SW480 (cell line): ENCODE measurements around the gene GHDC.

ENCODE experiments used
- DNase-seq: peaks from one replicate; pipeline ENCODE4 v3.0.0-alpha.2; 2016; ENCODE audit warnings: low spot score

Gene GHDC

DNA sequence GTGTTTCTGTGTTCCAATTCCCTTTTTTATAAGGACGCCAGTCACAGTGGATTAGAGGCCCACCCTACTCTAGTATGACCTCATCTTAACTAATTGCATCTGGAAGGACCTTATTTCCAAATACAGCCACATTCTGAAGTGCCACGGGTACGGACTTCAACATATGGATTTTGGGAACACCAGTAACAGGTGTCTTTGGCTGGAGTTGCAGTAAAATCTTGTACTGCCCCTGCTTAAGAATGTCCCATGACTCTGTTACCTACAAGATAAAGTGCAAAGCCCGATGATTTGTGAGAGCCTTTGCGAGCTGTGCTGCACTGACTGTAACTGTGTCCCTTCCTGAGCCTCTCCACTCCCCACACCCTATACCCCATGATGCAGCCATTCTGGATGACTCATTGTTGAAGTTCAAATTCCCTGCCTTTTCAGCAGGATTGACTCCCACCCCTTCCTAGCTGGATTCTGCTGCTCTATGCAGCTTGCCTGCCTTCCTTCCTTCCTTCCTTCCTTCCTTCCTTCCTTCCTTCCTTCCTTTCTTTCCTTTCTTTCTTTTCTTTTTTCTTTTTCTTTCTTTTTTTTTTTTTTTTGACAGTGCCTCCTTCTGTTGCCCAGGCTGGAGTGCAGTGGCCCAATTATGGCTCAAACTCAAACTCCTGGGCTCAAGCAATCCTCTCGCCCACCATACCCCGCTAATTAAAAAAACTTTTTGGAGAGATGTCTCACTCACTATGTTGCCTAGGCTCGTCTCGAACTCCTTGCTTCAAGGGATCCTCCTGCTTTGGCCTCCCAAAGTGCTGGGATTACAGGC is 11.2 kb downstream of the GHDC start:
- peak; percentile 45 for DNase-seq

DNA sequence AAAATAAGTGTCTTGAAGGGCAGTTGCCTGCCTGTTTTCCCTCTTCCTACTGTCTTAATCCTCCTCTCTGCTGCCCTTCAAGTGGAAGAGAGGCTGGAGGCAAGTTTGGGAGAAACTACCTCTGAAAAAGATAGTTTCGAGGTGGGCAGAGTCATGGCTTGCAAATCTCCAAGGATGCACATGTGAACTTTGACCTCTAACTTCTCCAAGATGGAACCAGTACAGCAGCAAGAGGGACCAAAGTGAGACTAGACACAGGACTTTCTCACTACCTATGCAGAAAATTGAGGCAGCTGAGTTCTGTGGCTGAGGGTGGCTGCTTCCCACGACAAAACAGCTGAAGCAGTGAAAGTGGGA is 12.5 kb downstream of the GHDC start:
- no peak for DNase-seq

DNA sequence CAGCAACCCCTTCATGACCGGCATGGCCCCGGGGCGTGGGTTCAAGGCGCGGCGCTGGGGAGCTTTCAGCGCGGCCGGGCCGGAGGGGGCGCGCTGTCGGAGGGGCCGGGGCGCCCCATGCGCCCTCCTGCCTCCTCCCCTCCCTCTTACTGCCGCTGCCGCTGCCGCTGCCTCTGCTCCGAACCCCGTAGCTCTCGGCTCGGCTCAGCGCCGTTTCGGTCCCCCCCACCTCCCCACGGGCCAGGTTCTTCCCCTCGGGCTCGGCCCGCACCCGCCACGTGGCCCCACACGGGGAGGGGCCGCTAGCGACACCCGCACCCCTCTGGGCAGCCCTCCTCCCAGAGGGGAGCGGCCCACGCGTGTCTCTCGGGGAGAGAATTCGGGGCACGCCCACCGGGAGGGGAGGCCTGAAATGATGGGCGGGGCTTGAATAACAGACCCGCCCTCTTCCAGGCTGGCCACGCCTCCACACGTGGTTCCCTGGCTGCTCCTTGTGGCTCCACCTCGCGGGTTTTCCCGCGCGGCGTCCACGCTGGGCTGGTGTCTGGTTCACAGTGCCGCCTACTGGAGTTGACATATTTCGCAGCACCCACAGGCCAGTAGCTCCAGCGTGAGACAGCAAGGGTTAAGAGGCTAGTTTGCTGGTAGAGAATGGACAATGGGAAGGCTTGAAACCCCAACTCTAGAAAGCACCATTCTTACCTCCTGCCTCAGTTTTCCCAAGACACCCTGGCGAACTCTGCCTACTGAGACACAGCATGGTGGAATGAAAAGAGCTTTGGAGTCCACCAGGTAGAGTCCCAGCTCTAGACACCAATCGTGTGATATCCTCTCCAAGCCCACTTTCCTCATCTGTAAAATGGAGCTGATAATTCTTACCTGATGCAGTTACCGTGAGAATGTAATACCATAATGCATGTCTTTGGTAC is 13.1 kb downstream of the GHDC start, which contains the start of gene KCNH4:
KCNH4 (minus strand) TSS at position 221 of the 929 bp plus-strand sequence; CDS start at position 24, 197 bp downstream.
- peak; percentile 81 for DNase-seq

DNA sequence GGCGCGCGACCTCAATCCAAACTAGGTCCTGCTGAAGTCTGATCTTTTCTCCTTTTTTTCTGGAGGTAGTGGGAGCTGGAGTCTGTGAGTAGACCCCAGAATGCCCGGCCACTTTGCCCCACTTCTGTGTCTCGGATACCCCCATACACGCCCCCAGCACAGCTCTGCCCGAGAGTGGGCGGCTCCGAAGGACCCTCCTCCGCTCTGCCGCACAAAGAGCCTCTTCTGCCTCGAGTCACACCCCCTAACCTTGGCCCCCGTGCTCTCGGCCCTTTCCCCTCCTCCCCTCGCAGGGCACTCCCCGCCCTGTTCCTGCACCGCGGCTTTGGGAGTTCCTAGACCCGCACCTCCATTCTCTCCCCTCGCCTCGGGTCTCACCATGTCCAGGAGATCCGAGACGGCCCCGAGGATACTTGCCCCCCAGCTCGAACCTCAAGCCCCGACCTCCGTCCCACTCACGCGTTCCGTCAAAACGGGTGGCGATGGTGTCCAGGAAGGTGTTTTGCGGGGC is 13.8 kb downstream of the GHDC start:
- DNase-seq, result no peak

DNA sequence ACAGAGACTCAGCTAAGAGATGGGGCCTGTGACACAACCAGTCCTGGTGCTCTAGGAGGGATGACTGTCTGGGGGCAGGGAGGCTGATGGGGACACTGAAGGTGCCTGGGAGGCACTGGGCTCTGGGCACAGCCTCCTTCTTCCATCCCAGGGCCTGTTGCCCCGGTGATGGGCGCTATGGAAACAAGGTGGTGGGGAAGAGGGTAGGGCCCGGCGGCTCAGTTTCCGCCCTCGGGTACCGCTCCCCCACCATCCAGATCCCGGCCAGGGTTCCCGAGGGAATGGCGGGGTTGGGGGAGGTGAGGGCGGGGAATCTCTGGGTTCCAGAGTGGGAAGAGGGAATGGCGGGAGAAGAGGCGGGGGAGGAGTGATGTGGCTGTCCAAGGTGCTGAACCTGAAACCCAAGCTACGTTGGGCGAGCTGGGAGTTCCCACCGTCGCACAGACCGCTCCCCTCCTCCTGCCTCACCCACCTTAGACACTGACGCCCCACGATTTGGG is 14.3 kb downstream of the GHDC start:
- no peak for DNase-seq

DNA sequence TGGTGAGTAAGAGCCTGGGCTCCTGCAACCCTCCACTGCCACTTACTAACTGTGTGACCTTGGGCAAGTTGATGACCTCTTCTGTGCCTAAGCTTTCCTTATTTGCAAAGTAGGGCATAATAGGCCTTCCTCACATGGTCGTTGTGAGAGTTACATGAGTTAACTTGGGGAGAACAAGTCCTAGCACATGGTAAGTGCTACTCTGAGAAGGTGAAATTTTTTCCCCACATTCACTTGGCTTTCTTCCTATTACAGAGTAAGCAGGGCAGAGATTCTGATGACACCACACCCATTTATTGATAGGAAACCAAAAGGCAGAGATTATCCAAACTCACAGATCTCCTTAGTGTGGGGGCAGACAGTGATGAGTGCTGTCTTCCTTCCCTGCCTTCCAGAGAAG is 15.0 kb downstream of the GHDC start:
- DNase-seq, result no peak

DNA sequence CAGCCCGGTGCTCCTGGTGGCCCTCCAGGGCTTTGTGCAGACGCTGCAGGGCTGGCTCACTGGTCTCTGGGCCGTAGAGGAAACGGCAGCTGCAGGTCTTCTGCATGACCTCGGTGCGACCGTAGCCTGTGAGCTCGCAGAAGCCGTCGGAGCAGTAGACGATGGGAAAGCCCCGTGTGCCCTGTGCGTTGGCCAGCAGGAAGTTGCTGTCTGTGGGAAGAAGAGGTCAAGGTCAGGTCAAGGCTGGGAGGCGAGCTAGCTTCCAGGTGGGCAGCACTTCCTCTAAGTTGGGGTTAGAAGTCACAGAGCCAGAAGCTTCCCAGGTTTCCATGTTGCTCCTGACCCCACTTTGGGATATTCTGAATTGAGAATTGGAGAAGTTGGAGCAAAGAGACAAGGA is 15.5 kb downstream of the GHDC start:
- no peak for DNase-seq

DNA sequence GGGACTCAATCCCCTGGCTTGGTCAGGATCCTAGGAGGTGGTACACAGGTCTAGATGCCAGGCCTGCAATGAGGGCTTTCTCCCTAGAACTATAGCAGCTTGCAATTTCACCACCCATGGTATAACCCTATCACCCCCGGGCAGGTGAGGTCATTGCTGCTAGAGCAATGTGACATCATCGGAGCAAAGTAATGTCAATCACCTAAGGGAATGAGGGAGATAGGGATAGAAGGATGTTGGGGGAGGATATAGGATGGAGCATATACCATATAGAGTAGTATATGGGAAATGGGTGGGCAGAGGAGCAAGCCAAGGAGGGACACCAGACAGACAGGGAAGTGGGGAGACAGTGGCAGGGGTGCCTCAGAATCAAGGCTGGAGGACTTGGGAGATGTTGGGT is 16.6 kb downstream of the GHDC start:
- DNase-seq, result no peak

DNA sequence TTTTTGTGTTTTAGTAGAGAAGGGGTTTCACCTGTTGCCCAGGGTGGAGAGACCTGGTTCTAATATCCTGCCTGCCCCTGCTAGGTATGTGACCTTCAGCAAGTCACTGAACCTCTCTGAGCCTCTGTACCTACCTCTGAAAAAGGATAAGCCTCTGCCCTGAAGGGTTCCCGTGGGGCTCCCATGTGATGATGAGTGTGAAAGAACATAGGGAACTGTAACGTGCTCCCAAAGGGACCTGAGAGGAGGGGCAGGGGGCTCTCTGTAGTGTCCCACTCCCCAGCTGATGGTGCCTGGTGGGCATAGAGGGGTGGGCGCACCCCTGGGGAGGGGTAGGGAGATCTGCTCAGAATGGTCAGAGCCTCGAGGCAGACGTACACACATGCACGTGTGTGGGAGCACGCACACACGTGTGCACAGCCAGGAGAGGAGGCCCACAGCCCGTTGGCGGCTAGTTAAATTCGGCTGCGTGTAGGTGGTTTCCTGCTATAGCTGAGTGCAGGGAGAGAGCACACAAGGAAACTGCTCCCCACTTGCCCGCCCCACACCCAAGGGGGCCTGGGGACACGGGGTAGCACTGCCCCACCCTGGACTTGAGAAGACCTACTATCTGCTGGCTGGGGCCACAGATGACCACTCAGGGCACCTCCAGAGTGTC is 20.0 kb downstream of the GHDC start:
- DNase-seq, result no peak

DNA sequence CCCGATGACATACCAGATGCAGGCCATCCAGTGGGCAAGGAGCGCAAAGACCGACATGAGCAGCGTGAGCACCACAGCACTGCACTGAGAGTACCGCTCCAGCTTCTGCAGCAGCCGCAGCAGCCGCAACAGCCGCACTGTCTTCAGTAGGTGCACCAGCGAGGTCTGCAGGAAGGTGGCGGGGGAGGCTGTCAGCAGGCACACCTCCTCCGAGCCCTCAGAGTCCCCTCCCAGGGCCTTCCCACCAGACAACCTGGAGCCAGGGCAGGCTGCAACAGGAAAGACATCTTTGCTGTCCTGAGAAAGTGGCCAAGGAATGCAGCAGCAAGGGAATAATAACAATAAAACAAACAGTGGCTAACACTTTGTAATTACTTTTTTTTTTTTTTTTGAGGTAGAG is 22.5 kb downstream of the GHDC start:
- no peak for DNase-seq

DNA sequence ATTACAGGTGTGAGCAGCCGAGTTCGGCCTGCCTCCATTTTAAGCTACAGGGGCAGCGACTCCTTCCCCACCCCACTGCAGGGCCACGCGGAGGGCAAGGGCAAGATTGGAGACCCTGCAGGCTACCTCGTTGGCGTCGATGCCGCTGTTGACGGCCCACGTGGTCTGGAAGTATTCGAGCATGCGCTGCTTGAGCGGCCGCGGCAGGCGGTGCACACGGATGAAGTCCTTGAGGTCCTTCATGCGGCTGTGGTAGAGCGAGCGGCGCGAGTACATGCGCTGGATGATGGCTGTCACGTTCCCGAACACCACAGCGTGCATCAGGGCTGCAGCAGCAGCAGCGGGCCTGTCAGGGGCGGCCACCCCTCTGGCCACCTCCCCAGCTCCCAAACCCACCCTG is 24.9 kb downstream of the GHDC start:
- DNase-seq, result no peak

DNA sequence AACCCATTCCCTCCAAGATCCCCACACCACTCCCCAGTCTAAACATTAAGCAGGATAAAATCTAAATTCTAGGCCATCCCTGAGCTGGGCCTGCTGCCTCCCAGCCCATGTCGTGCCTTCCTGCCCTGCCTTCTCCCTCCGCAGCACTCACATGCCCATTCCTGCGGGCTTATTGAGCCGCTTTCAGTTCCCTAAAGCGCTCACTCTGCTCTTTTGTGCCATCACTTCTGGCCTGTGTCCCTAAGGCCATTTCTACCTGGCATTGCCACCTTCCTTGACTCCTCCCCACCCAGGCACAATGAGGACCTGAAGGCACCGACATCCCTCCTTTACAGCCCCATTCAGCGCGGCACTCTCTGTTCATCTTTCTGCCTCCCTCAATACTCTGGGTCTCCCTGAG is 26.5 kb downstream of the GHDC start:
- DNase-seq, result no peak

DNA sequence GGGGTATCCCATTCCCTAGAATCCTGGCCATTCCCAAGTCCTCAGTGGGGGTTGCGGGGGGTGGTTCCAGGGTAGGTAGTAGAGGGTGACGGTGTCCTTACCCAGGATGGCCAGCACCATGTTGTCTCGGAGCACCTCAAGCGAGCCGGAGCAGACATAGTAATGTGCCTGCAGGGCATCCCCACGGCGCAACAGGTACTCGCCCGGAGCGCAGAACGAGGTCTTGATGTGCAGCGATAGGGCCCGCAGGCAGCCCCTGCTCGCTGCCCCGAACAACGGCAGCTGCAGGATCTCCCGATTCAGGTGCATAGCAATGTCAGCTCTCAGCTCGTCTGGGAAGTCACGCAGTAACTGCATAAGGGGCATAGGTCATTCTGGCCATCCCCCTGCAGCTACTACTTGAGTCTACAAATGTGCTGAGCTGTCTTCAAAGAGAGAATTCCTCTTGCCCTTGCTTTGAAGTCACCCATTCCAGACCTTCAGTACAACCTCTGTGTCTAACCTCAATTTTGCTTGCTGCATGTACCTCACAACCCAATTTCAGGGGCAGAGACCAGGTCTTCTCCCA is 28.0 kb downstream of the GHDC start:
- DNase-seq, result no peak

DNA sequence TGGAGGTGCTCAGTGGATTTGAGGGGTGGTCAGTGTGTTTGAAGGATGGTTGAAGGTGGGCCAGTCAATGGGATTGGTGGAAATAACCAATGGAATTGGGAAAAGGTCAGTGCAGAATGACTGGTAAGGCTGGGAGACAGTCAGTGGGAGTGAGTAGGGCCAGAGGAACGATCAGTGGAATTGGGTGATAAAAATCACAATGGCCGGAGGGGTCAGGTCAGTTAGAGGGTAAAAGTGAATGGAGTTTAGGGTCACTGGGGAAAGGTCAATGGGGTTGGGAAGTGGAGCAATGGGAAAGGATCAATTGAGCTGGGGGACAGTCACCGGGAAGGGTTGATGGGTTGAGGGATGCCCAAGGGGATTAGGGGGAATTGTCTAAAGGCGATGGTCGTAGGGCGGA is 28.5 kb downstream of the GHDC start:
- no peak for DNase-seq

DNA sequence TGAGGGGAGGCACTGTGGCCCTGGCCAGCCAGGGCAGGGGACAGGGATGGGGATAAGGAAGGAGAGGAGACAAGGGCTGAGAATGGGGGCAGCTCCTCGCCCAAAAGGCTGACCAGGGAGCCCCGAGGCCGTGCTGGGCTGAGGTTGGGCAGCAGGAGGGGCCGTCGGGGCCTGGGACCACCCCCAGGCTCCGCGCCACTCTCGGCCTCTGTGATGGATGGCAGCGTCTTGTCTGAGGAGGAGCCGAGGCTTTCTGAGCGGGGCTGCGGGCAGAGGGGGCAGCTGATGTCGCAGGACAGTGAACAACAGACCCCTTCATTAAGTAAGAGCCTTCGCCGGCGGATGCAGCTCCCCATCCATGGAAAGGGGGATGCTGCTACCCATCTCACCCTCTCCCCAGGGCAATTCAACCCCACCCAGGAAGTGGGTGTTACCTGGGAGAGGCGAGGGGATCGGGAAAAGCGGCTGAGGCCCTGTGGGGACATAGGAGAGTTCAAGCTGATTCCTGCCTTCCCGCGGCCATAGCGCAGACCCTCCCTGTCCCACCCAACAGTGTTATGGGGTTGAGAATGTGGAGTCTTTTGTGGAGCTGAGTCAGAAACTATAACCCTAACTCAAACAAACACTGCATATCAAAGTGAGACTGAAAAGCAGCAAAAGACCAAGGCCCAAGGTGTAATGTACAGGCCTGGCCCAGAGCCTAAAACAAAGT is 30.4 kb downstream of the GHDC start:
- DNase-seq, result no peak

DNA sequence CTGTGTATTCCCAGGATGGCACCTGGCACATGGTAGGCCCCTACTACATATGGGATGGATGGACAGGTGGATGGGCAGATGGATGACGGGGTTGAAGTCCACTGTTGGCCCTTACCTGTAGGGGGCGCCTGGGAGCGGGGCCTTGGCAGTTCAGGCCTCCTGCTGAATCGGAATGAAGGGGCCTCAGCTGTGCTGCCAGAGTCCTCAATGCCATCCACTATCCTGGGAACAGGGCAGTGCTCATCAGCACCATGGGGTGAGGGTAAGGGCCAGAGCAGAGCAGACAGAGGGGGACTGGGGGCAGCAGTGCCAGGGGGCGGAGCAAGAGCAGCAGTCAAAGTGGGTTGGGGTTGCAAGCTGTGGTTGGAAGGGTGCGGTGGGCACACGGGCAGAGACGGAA is 31.2 kb downstream of the GHDC start:
- DNase-seq, result no peak

DNA sequence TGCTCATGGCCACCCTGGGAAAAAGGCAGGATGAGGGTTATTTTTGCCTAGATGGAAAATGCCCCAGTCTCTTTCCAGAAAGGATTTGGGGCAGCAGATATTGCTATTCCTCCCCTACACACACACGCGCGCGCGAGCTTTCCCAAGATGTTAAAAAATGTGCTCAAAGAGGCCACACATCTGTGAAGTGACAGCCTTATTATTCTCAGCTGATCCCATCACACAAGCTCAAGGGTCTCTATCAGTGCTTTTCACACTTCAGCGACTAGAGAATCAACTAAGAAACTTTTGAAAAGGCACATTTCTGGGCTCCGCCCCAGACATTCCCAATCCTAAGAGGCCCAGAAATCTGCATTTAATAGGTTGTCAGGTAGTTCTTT is 33.8 kb downstream of the GHDC start:
- DNase-seq, result no peak

DNA sequence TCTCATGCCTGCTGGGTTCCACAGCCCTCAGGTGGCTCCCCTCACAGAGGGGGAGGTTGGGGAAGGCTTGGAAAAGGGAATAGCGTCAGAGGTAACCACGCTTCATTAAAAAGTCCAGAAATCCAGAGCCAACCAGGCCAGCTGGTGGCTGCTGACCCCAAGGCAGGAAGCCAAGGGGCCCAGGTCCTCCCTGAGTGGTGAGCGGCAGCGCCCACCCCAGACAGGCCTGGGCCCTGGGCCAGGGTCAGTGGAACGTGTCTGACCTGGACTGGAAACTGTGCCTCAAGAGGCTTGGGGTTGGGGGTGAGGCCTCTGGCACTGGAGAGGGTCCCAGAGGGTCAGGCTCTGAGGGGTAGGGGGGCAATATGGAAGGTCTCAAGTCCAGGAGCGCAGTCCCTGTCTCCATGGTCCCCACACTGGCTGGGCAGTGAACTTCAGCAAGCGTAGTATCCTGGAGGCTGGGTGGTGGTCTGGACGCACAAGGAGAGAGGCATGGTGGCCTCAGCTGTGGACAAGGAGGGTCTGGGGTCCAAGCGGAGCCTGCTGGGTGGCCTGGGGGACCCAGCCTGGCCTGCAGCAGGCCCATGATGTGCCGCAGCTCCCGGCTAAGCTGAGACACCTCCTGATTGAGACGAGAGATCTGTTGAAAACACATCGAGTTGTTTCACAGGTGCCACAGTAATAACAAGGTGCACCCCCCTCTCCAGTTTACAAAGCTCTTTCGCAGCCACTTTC is 34.3 kb downstream of the GHDC start:
- DNase-seq, result no peak

DNA sequence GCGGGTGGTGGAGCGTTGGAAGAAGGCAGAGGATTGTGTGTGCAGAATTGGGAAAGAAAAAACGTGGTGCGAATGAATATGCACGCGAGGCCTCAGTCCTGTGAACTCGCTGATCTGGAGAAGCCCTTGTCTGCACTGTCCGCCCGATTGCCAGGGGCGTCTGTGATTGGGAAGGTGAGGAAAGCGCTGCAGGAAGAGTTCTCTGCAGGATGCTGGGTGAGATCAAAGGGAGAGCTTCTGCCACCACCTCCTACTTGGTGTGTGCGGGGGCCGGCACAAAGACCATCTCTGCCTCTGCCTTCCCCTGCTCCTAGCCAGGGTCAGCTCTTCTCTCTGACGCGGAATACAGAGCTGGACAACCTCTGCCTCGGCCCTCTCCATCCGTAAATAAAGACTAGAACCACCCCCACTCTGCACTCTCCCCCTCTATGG is 38.7 kb downstream of the GHDC start:
- no peak for DNase-seq

DNA sequence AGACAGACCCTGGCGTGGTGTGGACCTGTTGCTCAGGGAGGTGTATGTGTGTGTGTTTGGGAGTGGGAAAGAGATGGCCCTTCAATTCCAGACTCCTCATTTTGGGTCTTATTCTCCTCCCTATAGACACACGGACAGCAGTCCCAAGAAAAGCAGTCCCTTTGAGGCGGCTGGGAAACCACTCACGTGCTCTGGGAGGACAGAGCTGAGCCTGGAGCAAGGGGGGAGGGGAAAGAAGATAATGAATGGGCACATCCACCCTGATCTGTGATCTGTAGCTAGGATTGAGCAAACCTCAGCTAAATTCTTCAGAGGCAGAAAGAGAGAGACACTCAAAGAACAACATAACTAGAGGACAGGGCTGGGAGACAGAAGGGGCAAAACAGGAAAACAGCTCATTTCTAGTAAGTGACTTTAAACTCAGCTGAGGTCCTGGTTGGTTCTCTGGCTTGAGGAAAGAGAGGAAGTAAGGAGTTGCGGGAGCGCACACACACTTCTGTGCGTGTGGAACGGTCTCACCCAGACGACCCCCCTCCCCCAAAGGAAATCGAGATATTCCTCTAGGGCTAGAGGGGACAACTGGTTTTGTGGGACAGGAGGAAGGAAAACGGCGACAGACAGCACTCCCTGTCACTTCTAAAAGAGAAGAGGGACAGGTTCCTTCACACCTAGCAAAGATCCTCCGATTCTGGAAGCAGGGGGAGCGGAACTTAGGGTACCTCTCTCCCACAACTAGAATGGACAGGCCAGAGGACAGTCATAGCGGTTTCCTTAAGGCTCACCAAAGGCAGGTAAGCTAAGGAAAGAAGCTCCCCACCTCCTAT is 40.2 kb downstream of the GHDC start:
- no peak for DNase-seq
